Middle frontal gyrus (tissue), 1 donor: ENCODE results near the gene SYNM.
"Not testable (repeated sequence)": the region's sequence is repeated elsewhere in the genome, so short reads cannot be mapped to it uniquely, and the experiment has no call there.

ENCODE experiments used
- DNase-seq: peaks from one replicate; pipeline ENCODE4 v3.0.0-alpha.2; 2015; ENCODE audit warnings: low spot score; ENCODE audit errors: extremely low spot score

SYNM gene

DNA sequence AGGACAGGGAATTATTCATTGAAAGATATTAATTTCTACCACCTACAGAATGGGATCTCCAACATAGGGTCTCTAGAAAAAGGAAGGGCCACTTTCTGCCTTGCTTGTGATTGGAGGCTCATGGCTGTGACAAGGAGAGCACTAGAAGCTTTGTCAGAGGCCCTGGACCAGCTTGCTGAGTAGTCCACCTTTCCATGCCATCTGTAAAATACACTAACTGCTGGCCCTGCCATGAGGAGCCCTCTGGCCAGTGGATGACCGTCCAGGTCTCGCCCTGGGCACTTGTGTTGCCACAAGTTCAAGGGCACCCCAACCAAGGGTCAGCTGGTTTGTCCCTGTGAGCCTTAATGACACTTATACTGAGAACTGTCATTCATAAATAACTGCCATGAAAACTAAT is 1.6 kb upstream of the SYNM start:
- DNase-seq, result no peak

DNA sequence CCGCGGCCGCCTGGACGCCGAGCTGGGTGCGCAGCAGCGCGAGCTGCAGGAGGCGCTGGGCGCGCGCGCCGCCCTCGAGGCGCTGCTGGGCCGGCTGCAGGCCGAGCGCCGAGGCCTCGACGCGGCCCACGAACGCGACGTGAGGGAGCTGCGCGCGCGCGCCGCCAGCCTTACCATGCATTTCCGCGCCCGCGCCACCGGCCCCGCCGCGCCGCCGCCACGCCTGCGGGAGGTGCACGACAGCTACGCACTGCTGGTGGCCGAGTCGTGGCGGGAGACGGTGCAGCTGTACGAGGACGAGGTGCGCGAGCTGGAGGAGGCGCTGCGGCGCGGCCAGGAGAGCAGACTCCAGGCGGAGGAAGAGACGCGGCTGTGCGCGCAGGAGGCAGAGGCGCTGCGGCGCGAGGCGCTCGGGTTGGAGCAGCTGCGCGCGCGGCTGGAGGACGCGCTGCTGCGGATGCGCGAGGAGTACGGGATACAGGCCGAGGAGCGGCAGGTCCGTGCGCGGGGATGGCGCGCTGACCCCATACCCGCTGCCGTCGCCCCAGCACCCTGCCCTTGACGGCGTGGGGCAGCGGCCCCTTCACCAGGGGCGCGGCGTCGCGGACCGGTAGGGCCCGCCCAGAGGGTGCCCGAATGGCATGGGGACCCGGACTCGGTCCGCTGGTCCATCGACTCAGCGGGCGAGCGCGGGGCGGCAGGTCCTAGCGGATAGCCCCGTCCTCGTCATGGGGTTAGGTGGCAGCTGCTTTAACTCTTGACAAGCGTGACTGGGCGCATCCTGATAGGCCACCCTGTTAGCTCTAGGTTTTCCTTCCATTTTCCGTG is 848 bp downstream of the SYNM start:
- DNase-seq, result peak; percentile 21

- no peak for DNase-seq
Measured at GRCh38 chr15:99106417-99107220, 1.7 kb downstream of the SYNM start.

GRCh38 chr15:99108993-99109392 is 4.1 kb downstream of the SYNM start:
- DNase-seq, result no peak

- DNase-seq, result no peak
Measured at GRCh38 chr15:99109555-99110021, 4.7 kb downstream of the SYNM start.

GRCh38 chr15:99110093-99110492 is 5.2 kb downstream of the SYNM start:
- DNase-seq, result no peak

DNA sequence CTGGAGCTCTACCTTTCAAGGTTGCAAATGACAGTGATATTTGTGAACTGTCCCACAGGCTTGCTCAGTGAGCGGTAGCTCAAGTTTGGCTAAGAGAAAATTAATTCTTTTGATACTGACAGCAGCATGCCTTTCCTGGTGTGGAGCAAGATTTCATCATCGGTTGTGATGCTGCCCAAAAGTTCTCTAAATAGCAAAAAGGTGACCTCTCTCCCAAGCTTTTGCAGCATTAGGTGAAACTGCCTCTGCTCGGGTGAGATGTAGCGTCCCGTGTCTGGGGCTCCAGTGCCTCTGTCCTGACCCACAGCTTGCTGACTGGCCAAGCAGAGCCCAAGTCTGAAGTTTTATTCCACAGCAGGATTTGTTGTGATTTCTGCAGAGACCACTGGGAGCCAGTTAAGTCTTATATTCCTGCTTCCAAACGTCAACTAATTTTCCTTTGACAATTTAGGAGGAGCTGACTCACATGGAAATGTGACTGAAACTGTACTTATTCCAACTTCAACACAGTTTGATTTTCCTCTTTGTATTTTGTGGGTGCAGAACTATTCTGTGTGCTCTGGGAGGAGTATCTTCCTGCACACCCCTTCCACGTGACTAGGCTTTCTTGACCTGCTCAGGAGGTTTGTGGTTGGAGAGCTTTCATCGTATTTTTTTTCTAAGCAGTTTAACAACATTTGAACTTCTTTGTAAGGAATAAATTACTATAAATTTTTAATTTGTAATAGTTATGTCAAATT is 5.9 kb downstream of the SYNM start:
- no peak for DNase-seq

DNA sequence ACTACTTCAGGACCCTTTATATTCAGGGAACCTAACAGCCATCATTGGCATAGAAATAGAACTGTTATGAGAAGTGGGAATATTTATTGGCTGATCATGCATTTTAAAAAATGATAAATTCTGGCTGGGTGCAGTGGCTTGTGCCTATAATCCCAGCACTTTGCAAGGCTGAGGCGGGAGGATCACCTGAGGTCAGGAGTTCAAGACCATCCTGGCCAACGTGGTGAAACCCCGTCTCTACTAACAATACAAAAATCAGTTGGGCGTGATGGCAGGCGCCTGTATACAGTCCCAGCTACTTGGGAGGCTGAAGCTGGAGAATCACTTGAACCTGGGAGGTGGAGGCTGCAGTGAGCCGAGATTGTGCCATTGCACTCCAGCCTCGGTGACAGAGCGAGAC is 6.8 kb downstream of the SYNM start:
- DNase-seq, result not testable (repeated sequence)

GRCh38 chr15:99113547-99114271 is 8.8 kb downstream of the SYNM start:
- no peak for DNase-seq

GRCh38 chr15:99114511-99115299 is 9.8 kb downstream of the SYNM start:
- no peak for DNase-seq

GRCh38 chr15:99115300-99116215 is 10.7 kb downstream of the SYNM start:
- no peak for DNase-seq

- no peak for DNase-seq
Measured at GRCh38 chr15:99117111-99117510, 12.2 kb downstream of the SYNM start.

DNA sequence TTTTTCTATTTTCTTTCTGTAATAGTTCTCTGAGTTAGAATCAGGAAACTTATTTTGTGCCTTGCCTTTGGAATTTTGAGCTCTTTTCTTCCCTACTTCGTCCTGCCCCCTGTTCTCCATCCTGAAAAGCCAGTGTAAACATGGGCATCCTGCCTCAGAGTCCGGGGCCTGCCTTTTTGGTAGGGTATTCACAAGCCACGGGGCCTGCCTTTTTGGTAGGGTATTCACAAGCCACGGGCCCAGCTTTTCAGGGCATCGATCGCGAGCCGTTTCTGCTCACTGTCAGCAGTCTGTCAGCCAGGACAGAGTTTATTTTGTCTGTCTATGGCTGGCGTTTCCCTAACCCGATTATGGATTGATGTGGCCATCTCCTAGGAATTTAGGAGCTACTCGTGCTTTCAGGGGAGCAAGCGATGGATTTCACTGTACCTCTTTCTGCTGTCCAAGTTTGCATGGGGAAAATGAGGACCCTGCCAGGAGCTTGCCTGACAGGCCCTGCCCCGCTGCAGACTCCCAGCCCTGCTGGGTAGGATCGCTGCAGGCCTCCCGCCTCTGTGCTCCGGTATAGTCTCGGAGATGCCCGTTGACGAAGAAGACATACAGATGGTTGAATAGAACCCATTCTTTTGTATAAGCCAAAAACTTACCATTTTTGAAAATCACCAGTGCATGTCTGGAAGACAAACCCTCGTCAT is 12.8 kb downstream of the SYNM start:
- no peak for DNase-seq

DNA sequence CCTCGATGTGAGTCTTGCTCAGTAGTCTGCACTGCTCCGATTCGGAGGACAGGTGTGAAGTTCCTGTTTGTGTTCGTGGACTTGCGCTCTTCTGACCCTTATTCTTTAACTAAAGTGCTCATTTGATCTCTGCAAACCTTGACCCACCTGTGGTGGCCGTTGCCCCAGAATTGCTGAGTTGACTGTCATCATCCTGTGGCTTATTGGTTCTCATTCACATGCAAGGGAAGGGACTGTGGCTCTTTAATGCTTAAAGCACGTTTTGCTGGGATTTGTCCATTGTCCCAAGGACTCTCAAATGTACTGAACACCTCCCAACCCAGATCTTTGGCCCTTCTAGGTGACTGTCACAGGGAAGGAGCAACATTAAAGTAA is 13.4 kb downstream of the SYNM start:
- DNase-seq, result no peak

GRCh38 chr15:99118801-99119546 is 14.1 kb downstream of the SYNM start:
- no peak for DNase-seq

GRCh38 chr15:99120050-99120777 is 15.3 kb downstream of the SYNM start:
- no peak for DNase-seq

- no peak for DNase-seq
Measured at GRCh38 chr15:99121207-99121606, 16.3 kb downstream of the SYNM start.
